HEK293 (cell line): ENCODE data around the gene CAPN8.

Experiments
- KLF16 ChIP-seq: fragments of 450-650 bp; formaldehyde crosslinking; IDR thresholded peaks from 2 replicates; pipeline ENCODE4 v1.5.1; 2017; ENCODE audit warnings: missing biosample characterization, missing genetic modification characterization
- YY1 ChIP-seq: fragments of 450-650 bp; formaldehyde crosslinking; IDR thresholded peaks from 2 replicates; pipeline ENCODE4 v1.5.1; 2018; ENCODE audit warnings: missing biosample characterization, missing genetic modification characterization
- ZFHX2 ChIP-seq: fragments of 450-650 bp; formaldehyde crosslinking; conservative IDR thresholded peaks from 2 replicates; pipeline ENCODE4 v1.5.1; 2016; ENCODE audit warnings: missing biosample characterization, missing genetic modification characterization
- ZNF76 ChIP-seq: fragments of 450-650 bp; formaldehyde crosslinking; IDR thresholded peaks from 2 replicates; pipeline ENCODE4; 2016; ENCODE audit warnings: low read depth, missing biosample characterization, missing genetic modification characterization, borderline replicate concordance
- TF ChIP-seq, protein P1 (sequence below): fragments of 450-650 bp; formaldehyde crosslinking; IDR thresholded peaks from 2 replicates; pipeline ENCODE4 v1.5.1; 2016; ENCODE audit warnings: missing biosample characterization, missing genetic modification characterization, low read depth
- TF ChIP-seq, protein P2 (sequence below): fragments of 450-650 bp; formaldehyde crosslinking; IDR thresholded peaks from 2 replicates; pipeline ENCODE4 v1.5.1; 2016; ENCODE audit warnings: missing biosample characterization, missing genetic modification characterization

DNA sequence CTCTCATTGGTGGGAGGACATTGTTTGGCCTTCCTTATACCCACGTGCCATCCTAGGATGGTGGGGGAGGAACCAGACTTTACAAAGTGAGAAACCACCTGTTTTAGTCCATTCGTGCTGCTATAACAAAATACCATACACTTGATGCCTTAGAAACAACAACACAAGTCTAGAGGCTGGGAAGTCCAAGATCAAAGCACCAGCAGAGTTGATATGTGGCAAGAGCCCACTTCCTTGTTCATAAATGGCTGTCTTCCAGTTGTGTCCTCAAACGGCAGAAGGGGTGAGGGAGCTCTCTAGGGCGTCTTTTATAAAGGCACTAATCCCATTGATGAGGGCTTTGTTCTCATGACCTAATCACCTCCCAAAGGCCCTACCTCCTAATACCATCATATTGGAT, 31.1 kb downstream of the CAPN8 start:
- TF ChIP-seq, protein P1, sequence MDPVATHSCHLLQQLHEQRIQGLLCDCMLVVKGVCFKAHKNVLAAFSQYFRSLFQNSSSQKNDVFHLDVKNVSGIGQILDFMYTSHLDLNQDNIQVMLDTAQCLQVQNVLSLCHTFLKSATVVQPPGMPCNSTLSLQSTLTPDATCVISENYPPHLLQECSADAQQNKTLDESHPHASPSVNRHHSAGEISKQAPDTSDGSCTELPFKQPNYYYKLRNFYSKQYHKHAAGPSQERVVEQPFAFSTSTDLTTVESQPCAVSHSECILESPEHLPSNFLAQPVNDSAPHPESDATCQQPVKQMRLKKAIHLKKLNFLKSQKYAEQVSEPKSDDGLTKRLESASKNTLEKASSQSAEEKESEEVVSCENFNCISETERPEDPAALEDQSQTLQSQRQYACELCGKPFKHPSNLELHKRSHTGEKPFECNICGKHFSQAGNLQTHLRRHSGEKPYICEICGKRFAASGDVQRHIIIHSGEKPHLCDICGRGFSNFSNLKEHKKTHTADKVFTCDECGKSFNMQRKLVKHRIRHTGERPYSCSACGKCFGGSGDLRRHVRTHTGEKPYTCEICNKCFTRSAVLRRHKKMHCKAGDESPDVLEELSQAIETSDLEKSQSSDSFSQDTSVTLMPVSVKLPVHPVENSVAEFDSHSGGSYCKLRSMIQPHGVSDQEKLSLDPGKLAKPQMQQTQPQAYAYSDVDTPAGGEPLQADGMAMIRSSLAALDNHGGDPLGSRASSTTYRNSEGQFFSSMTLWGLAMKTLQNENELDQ (tag by site-specific recombination): no peak
- TF ChIP-seq, protein P2, sequence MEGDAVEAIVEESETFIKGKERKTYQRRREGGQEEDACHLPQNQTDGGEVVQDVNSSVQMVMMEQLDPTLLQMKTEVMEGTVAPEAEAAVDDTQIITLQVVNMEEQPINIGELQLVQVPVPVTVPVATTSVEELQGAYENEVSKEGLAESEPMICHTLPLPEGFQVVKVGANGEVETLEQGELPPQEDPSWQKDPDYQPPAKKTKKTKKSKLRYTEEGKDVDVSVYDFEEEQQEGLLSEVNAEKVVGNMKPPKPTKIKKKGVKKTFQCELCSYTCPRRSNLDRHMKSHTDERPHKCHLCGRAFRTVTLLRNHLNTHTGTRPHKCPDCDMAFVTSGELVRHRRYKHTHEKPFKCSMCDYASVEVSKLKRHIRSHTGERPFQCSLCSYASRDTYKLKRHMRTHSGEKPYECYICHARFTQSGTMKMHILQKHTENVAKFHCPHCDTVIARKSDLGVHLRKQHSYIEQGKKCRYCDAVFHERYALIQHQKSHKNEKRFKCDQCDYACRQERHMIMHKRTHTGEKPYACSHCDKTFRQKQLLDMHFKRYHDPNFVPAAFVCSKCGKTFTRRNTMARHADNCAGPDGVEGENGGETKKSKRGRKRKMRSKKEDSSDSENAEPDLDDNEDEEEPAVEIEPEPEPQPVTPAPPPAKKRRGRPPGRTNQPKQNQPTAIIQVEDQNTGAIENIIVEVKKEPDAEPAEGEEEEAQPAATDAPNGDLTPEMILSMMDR (tag by site-specific recombination): no peak
- TF ChIP-seq ZFHX2 (no peak), ZNF76 (tag by site-specific recombination) (no peak), YY1 (tag by site-specific recombination) (no peak), KLF16 (tag by site-specific recombination) (no peak)
